Astrocyte of the spinal cord (primary cell): ENCODE data around the gene ASPG.
A peak's percentile ranks its signal among the peaks of the same experiment; 100 is the strongest.

Experiments
- DNase-seq: peaks from one replicate; pipeline ENCODE4 v3.0.0; 2011; ENCODE audit warnings: low read depth, low spot score
- H3K4me3 ChIP-seq: 2 replicates; pipeline ENCODE4 v1.5.1; 2011; ENCODE audit warnings: low read depth, mild to moderate bottlenecking, low read length, moderate library complexity
- in situ Hi-C: cut with HindIII; loops from 2 replicates; pipeline ENCODE4 v1.10.0; 2017; ENCODE audit warnings: low sequenced_read_pairs
- TF ChIP-seq, protein P1 (sequence below): IDR thresholded peaks from 2 replicates; pipeline ENCODE4 v1.5.1; 2012; ENCODE audit warnings: low read depth, mild to moderate bottlenecking, low read length, inconsistent platforms

Gene ASPG

DNA sequence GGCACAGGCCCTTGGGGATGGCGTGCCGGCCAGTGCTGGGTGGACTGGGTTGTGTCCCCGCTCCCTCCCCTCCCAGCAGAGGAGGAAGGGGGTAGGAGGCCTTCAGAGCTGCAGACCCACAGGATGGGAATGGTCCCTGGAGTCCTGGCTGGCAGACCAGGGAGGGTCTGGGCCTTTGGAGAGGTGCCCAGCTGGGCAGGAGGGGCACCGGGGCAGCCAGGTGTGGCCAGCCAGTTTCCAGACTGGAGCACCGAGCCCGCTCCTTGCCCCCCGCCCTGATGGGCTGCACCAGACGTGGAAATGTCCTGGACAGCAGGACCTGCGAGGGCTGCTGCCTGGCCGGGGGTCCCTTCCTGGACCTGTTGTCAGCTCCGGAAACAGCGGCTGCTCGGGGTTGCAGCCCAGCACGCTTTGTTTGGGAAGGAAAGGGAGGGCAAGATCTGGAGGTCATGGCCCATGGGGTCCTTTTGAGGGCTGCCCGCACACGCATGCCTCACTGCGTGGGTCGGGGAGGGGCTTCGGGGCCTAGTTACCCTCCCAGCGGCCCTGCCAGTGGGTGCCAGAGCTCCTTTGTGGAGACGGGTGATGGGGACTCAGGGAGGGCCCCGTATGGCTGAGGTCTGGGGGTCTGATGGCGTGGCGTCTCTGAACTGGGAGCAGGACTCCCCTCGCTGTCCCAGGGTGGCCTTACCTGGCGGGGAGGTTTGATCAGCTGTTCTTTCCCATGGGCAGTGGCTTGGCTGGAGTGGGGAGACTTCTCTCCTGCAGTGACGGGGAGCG lies 62.0 kb downstream of the ASPG start:
- TF ChIP-seq, protein P1, sequence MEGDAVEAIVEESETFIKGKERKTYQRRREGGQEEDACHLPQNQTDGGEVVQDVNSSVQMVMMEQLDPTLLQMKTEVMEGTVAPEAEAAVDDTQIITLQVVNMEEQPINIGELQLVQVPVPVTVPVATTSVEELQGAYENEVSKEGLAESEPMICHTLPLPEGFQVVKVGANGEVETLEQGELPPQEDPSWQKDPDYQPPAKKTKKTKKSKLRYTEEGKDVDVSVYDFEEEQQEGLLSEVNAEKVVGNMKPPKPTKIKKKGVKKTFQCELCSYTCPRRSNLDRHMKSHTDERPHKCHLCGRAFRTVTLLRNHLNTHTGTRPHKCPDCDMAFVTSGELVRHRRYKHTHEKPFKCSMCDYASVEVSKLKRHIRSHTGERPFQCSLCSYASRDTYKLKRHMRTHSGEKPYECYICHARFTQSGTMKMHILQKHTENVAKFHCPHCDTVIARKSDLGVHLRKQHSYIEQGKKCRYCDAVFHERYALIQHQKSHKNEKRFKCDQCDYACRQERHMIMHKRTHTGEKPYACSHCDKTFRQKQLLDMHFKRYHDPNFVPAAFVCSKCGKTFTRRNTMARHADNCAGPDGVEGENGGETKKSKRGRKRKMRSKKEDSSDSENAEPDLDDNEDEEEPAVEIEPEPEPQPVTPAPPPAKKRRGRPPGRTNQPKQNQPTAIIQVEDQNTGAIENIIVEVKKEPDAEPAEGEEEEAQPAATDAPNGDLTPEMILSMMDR, result no peak
- in situ Hi-C loops, result no loop called here
- no peak overlapping the region for H3K4me3 ChIP-seq
- no peak for DNase-seq

DNA sequence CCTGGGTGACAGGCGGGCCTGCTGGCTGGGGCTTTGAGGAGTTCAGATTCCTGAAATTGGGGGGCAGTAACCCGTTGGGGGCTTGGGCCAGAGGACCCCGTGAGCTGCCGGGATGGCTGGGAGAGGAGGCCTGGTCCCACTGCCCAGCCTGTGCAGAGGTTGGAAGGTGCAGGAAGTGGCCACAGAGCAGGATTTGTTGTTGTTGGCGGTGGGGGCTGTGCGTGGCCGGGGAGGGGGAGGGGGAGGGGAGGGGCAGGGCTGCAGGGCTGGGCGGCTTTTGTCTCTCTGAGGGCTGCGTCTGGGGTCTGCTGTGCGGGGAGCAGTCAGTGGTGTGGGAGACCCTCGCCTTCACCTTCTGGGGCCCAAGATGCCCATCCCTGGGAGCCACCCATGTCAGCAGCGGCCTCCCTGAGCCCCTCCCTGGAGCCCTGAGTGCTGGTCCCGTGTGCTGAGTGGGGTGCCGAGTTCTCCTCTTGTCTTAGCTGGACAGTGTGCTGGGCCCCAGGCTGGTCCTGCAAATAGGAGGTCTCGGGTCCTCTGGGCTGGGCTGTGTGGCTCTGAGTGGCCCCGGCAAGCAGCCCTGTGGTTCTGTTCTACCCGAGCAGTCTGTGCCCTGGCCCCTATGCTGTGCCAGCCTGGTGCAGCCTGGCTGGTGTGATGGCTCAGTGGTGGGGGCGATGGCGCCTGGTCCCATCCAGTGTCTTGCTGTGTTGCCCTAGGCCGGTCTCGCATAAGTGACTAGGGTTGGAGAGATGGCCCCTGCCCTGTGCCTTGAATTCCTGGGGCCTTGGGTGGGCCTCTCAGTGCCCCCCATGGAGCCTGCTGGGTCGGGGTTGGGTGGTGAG lies 63.2 kb downstream of the ASPG start:
- no peak overlapping the region for H3K4me3 ChIP-seq
- TF ChIP-seq, protein P1, result no peak
- DNase-seq, result no peak
- in situ Hi-C loops, result no loop called here

DNA sequence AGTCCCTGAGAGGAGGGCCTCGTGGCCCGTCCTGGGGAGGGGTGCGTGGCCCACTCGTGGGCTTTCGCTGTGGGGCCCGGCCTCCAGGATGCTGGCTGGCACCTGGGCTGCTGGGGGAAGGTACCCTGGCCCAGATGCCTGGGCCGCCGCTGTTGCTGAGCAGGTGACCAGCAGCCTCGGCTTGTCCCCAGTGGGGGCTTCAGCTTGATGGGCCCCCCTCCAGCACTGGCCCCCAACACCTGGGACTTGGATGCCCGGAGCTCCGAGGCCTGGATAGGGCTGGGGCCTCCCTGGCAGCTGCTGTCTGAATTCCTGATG lies 63.7 kb downstream of the ASPG start:
- TF ChIP-seq, protein P1, result no peak
- no peak overlapping the region for H3K4me3 ChIP-seq
- DNase-seq, result no peak
- in situ Hi-C loops, result no loop called here

DNA sequence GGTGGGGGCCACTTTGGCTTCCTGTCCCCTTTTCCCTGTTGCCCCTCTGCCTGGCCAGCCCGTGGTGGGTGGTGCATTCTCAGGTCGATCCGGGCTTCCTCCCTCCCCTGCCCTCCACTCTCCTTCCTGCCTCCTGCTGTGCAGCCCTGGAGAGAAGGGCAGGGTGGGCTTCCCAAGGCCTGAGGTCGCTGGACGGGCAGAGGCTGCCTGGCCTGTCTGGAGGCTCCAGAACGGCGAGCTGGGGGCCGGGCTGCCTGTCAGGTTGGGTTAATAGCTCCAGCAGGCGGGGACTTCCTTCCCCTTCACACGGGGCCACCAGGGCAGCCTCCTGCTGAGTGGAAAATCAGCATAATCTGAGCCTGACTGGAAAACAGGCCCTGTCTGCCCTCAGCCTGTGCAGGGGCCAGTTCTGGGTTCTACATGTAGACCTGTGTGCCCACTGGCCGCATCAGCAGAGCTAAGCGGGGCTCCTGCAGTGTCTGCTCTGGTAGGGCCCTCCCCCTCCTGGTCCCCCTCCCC lies 64.2 kb downstream of the ASPG start:
- H3K4me3 ChIP-seq, result no peak overlapping the region
- TF ChIP-seq, protein P1, result no peak
- DNase-seq, result peak; percentile 72
- in situ Hi-C loops, result no loop called here

DNA sequence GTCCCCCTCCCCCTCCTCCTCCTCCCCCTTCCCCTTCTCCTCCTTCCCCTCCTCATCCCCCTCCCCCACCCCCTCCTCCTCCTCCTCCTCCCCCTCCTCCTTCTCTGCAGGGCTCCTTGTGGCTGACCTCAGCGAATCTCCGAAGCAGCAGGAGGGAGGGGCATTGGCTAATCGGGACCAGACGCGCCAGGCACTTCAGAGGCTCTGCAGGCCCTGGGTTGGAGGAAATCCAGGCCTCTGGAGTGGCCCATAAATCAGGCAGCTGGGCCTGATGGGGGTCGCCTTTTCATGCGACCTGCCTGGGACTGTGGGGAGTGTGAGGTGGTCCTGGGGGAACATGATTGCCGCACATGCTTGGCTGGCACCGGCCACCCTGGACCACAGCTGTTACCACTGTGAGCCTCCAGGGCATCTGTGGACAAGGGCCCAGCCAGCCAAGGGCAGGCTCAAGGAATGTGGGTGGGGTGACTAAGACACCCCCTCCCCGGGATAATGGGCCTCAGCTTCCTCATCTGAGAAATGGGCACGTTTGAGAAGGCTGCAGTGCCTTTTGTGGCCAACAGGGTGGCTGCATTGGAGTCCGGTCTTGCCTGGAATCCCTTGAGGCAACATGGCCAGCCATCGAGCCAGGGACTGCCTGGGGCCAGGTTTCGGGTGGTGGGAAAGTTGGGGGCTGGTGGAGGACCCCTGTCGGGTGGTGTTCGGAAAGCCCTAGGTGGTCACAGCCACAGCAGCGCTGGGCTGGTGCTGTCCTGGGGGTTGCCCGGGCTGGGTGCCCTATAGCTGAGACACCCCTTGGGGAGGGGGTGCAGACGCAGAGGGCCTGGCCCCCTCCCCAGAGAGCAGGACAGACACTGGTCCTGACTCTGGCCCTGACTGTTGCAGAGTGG lies 64.9 kb downstream of the ASPG start:
- peak; percentile 67 for DNase-seq
- TF ChIP-seq, protein P1, result no peak
- no peak overlapping the region for H3K4me3 ChIP-seq
- in situ Hi-C loops, result no loop called here

DNA sequence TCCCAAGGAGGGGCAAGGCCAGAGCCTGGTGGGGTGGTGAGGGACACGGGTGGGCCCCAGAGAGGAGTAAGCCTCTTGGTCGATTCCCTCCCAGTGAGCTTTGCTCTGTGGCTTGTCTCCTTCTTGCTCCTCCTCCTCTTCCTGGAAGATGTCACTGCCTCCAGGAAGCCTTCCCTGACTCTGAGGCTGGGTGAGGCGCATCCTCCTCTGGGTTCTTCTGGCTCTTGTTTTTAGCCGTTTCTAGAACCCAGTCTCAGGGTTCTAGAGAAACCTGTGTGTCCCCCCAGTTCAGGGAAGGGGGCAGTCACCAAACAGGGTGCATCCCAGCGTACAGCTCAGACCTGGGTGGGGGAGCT lies 65.5 kb downstream of the ASPG start:
- TF ChIP-seq, protein P1, result no peak
- no peak for DNase-seq
- H3K4me3 ChIP-seq, result no peak overlapping the region
- in situ Hi-C loops, result no loop called here
